Measurements from ENCODE around the gene BRF1.

Gene BRF1

DNA sequence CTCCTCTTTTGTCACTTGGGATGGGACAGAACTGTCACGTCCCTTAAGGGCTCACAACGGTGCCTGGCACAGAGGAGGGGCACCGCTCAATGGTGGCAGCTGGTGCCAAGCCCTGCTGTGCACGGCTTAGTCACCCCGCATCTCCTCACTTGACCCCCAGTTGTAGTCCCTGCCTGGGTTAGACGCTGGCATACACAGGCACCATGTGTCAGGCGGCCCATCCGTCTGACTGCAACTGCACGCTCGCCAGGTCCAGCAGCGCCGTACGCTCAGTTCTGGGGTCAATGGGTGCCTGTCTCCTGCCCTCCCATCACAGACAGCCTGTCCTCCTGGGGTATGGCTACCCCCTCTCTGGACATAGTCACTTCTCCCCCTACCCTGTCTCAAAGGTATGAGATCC is 12.2 kb upstream of the BRF1 start:
- no peak overlapping the region for H3K27ac ChIP-seq
- H3K79me2 ChIP-seq, result peaks cover 10% of the 10 kb centered on the region
- H3K9me3 ChIP-seq (ENCODE audit: control insufficient read depth, low read length), result no peaks in the 10 kb centered on the region
- peaks cover 5% of the 10 kb centered on the region for H3K4me1 ChIP-seq
- no peak overlapping the region for H2AFZ ChIP-seq
- H3K36me3 ChIP-seq (ENCODE audit: control insufficient read depth, insufficient read depth, low read length), result no peaks in the 10 kb centered on the region
- no peak overlapping the region for H3K4me2 ChIP-seq (ENCODE audit: low read length)
- TF ChIP-seq, protein P1, sequence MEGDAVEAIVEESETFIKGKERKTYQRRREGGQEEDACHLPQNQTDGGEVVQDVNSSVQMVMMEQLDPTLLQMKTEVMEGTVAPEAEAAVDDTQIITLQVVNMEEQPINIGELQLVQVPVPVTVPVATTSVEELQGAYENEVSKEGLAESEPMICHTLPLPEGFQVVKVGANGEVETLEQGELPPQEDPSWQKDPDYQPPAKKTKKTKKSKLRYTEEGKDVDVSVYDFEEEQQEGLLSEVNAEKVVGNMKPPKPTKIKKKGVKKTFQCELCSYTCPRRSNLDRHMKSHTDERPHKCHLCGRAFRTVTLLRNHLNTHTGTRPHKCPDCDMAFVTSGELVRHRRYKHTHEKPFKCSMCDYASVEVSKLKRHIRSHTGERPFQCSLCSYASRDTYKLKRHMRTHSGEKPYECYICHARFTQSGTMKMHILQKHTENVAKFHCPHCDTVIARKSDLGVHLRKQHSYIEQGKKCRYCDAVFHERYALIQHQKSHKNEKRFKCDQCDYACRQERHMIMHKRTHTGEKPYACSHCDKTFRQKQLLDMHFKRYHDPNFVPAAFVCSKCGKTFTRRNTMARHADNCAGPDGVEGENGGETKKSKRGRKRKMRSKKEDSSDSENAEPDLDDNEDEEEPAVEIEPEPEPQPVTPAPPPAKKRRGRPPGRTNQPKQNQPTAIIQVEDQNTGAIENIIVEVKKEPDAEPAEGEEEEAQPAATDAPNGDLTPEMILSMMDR (IDR thresholded peaks at IDR 0.05), result no peak
- H3K4me3 ChIP-seq (ENCODE audit: low read depth, low read length), result no peak overlapping the region
- no peaks in the 10 kb centered on the region for H3K27me3 ChIP-seq (ENCODE audit: control insufficient read depth, insufficient read depth, low read length)
- H3K9ac ChIP-seq, result no peak overlapping the region

DNA sequence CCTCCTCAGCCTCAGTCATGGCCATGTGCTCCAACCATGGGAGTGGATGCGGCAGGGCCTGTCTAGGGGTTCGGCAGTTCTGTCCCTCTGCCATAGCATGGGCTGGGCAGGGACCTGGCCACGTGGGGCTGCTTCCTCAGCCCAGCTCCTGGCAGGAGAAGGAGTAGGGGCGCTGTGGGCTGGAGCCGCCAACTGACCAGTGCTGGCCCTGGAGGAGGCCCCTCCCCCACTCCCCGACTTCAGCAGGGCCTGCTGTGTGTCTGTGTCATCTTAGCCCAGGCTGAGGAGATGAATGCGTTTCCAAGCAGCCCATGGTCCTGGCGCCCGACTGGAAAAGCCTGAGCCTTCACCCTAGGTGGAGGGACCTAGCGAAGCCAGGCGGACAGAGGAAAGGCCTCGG is 11.0 kb upstream of the BRF1 start:
- H3K9ac ChIP-seq, result no peak overlapping the region
- TF ChIP-seq, protein P1 (IDR thresholded peaks at IDR 0.05), result no peak
- no peak overlapping the region for H2AFZ ChIP-seq
- peaks cover 6% of the 10 kb centered on the region for H3K79me2 ChIP-seq
- no peak overlapping the region for H3K4me3 ChIP-seq (ENCODE audit: low read depth, low read length)
- H3K36me3 ChIP-seq (ENCODE audit: control insufficient read depth, insufficient read depth, low read length), result no peaks in the 10 kb centered on the region
- H3K4me2 ChIP-seq (ENCODE audit: low read length), result no peak overlapping the region
- H3K27ac ChIP-seq, result no peak overlapping the region
- H3K9me3 ChIP-seq (ENCODE audit: control insufficient read depth, low read length), result no peaks in the 10 kb centered on the region
- no peaks in the 10 kb centered on the region for H3K27me3 ChIP-seq (ENCODE audit: control insufficient read depth, insufficient read depth, low read length)
- peaks cover 5% of the 10 kb centered on the region for H3K4me1 ChIP-seq

DNA sequence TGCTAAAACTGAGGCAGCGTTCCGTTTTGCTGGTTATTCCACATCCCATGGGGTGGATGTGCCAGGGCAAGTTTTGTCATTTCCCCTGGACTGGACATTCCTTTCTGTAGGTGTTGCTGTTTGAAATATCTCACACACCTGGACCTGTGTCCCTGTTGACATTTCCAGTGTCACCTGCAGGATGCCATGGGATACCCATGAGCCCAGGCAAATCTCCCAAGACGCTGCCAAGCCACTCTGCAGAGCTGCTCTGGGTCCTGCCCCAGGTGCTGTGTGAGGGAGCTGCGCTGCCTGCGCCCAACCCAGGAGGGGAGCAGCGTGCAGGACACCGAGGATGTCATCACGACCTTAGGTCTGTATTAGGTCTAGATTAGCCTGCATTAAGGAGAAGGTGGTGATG is 8.6 kb upstream of the BRF1 start:
- H3K36me3 ChIP-seq (ENCODE audit: control insufficient read depth, insufficient read depth, low read length), result no peaks in the 10 kb centered on the region
- no peak overlapping the region for H3K27ac ChIP-seq
- no peaks in the 10 kb centered on the region for H3K9me3 ChIP-seq (ENCODE audit: control insufficient read depth, low read length)
- no peak overlapping the region for H3K4me2 ChIP-seq (ENCODE audit: low read length)
- H3K27me3 ChIP-seq (ENCODE audit: control insufficient read depth, insufficient read depth, low read length), result no peaks in the 10 kb centered on the region
- H3K4me3 ChIP-seq (ENCODE audit: low read depth, low read length), result no peak overlapping the region
- H3K9ac ChIP-seq, result no peak overlapping the region
- no peaks in the 10 kb centered on the region for H3K4me1 ChIP-seq
- TF ChIP-seq, protein P1 (IDR thresholded peaks at IDR 0.05), result no peak
- no peaks in the 10 kb centered on the region for H3K79me2 ChIP-seq
- H2AFZ ChIP-seq, result no peak overlapping the region

DNA sequence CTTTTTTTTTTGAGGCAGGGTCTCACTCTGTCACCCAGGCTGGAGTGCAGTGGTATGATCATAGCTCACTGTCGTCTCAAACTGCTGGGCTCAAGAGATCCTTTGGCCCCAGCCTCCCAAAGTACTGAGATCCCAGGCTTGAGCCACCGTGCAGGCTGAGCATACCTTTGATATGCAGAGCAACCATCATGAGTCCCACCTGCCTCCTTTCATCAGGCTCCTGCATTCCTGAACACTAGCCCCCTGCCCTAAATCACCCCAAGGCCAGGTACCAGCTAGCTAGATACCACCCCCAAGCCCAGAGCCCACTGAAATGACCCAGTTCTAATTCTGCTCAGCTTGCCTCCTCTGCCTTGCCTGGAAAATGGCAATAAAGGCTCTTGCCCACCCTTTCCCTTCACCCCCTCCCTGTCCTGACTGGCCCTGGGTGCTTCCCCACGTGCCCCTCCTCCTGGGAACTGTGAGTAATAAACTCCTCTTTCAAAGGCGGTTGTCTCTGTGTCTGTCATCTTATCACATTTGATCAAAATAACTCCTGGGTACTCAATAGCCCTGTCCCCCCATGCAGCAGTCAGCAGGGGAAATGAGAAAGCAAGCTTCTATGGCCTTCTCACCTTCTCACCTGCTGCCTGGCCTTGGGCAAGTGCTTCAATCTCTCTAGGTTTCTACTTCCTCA is 6.4 kb upstream of the BRF1 start:
- no peaks in the 10 kb centered on the region for H3K4me1 ChIP-seq
- TF ChIP-seq, protein P1 (IDR thresholded peaks at IDR 0.05), result no peak
- H3K9ac ChIP-seq, result no peak overlapping the region
- H3K79me2 ChIP-seq, result no peaks in the 10 kb centered on the region
- H3K9me3 ChIP-seq (ENCODE audit: control insufficient read depth, low read length), result no peaks in the 10 kb centered on the region
- H3K4me2 ChIP-seq (ENCODE audit: low read length), result no peak overlapping the region
- no peak overlapping the region for H3K27ac ChIP-seq
- no peaks in the 10 kb centered on the region for H3K27me3 ChIP-seq (ENCODE audit: control insufficient read depth, insufficient read depth, low read length)
- H3K4me3 ChIP-seq (ENCODE audit: low read depth, low read length), result no peak overlapping the region
- no peak overlapping the region for H2AFZ ChIP-seq
- no peaks in the 10 kb centered on the region for H3K36me3 ChIP-seq (ENCODE audit: control insufficient read depth, insufficient read depth, low read length)

DNA sequence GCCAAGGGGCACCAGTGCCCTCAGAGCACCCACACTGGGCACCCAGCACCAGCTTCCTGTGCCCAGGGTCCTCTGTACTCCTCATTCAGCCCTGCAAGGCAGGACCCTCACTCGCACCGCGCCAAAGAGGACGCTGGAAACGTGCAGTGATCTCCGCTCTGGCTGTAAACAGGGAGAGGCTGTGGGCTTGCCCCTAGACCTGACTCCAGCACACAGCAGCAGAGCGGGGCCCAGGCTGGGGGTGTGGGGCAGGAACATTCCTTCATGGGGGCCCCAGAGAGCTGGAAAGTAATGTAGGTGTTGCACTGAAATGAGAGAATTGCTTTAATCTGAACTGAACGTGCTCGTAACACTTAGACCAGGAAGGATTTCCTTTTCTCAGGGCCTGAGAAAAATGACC is 5.0 kb upstream of the BRF1 start:
- Histone ChIP-seq H3K4me3 (ENCODE audit: low read depth, low read length) (no peak overlapping the region), H3K36me3 (ENCODE audit: control insufficient read depth, insufficient read depth, low read length) (no peaks in the 10 kb centered on the region), H3K9ac (no peak overlapping the region), H2AFZ (no peak overlapping the region), H3K79me2 (no peaks in the 10 kb centered on the region), H3K27ac (no peak overlapping the region), H3K4me2 (ENCODE audit: low read length) (no peak overlapping the region), H3K9me3 (ENCODE audit: control insufficient read depth, low read length) (no peaks in the 10 kb centered on the region), H3K27me3 (ENCODE audit: control insufficient read depth, insufficient read depth, low read length) (no peaks in the 10 kb centered on the region), H3K4me1 (no peaks in the 10 kb centered on the region)
- TF ChIP-seq, protein P1 (IDR thresholded peaks at IDR 0.05), result no peak

All from parathyroid adenoma (tissue), 2 donors.